SU-DHL-6 (cell line): ENCODE measurements around the gene VSTM2B.

Experiments used
- CTCF ChIP-seq: fragments of 200-600 bp; sonication (generic); IDR thresholded peaks from one replicate; pipeline ENCODE4 v1.5.1; 2017; ENCODE audit warnings: antibody characterized with exemption, mild to moderate bottlenecking, low read length, moderate library complexity; ENCODE audit not compliant: insufficient read depth, poor library complexity, severe bottlenecking
- EZH2phosphoT487 ChIP-seq: fragments of 200-600 bp; sonication (generic), shearing (Covaris generic); conservative IDR thresholded peaks from 2 replicates; pipeline ENCODE4 v1.6.1; 2018; ENCODE audit warnings: mild to moderate bottlenecking, antibody characterized with exemption, low read length, moderate library complexity, mixed read lengths

- no peak for TF ChIP-seq CTCF
- no peak for TF ChIP-seq EZH2phosphoT487
Observed at GRCh38 chr19:29483944-29484581, 41.7 kb upstream of the VSTM2B start.
